ENCODE results near the gene GMEB2.

GMEB2 gene

GRCh38 chr20:63549019-63549418 lies 77.9 kb downstream of the GMEB2 start:
- DNase-seq (ENCODE audit: low read depth, low spot score): no peak
- no peaks in the 10 kb centered on the region for H3K9me3 ChIP-seq (ENCODE audit: low read depth, low read length)
- no peak for TF ChIP-seq FOXP2 (optimal IDR thresholded peaks at IDR 0.05; ENCODE audit: control extremely low read depth, extremely low read length, insufficient read depth)
- TF ChIP-seq EZH2 (IDR thresholded peaks at IDR 0.05): no peak
- TF ChIP-seq POLR2AphosphoS5 (IDR thresholded peaks at IDR 0.05; ENCODE audit: borderline replicate concordance, low read depth, low read length): no peak
- H3K27ac ChIP-seq: no peak overlapping the region
- H3K4me3 ChIP-seq: no peak overlapping the region
- H3K9ac ChIP-seq (ENCODE audit: insufficient read length): no peak overlapping the region
- no peaks in the 10 kb centered on the region for H3K36me3 ChIP-seq (ENCODE audit: insufficient read depth, low read length)

GRCh38 chr20:63548542-63548941 lies 78.4 kb downstream of the GMEB2 start:
- H3K9ac ChIP-seq (ENCODE audit: insufficient read length): no peak overlapping the region
- H3K27ac ChIP-seq: no peak overlapping the region
- no peaks in the 10 kb centered on the region for H3K36me3 ChIP-seq (ENCODE audit: insufficient read depth, low read length)
- TF ChIP-seq FOXP2 (optimal IDR thresholded peaks at IDR 0.05; ENCODE audit: control extremely low read depth, extremely low read length, insufficient read depth) (no peak), EZH2 (IDR thresholded peaks at IDR 0.05) (no peak), POLR2AphosphoS5 (IDR thresholded peaks at IDR 0.05; ENCODE audit: borderline replicate concordance, low read depth, low read length) (no peak)
- no peaks in the 10 kb centered on the region for H3K9me3 ChIP-seq (ENCODE audit: low read depth, low read length)
- DNase-seq (ENCODE audit: low read depth, low spot score): no peak
- no peak overlapping the region for H3K4me3 ChIP-seq

- TF ChIP-seq POLR2AphosphoS5 (IDR thresholded peaks at IDR 0.05; ENCODE audit: borderline replicate concordance, low read depth, low read length) (no peak), EZH2 (IDR thresholded peaks at IDR 0.05) (no peak), FOXP2 (optimal IDR thresholded peaks at IDR 0.05; ENCODE audit: control extremely low read depth, extremely low read length, insufficient read depth) (no peak)
- no peak within 1 kb of the TSS for H3K4me3 ChIP-seq
- H3K27ac ChIP-seq: no peak within 1 kb of the TSS
- no peaks in the 10 kb centered on the region for H3K9me3 ChIP-seq (ENCODE audit: low read depth, low read length)
- no peak within 1 kb of the TSS for H3K9ac ChIP-seq (ENCODE audit: insufficient read length)
- no peaks in the 10 kb centered on the region for H3K36me3 ChIP-seq (ENCODE audit: insufficient read depth, low read length)
- DNase-seq (ENCODE audit: low read depth, low spot score): no peak
Measured at GRCh38 chr20:63547725-63548480, 79.0 kb downstream of the GMEB2 start, which contains the start of gene SRMS. Gene SRMS, minus strand, starts transcription at chr20:63547749. Its CDS starts 286 bp downstream, at chr20:63547463.

- no peak for DNase-seq (ENCODE audit: low read depth, low spot score)
- no peaks in the 10 kb centered on the region for H3K9me3 ChIP-seq (ENCODE audit: low read depth, low read length)
- no peaks in the 10 kb centered on the region for H3K36me3 ChIP-seq (ENCODE audit: insufficient read depth, low read length)
- no peak overlapping the region for H3K9ac ChIP-seq (ENCODE audit: insufficient read length)
- no peak overlapping the region for H3K4me3 ChIP-seq
- H3K27ac ChIP-seq: no peak overlapping the region
- TF ChIP-seq FOXP2 (optimal IDR thresholded peaks at IDR 0.05; ENCODE audit: control extremely low read depth, extremely low read length, insufficient read depth) (no peak), EZH2 (IDR thresholded peaks at IDR 0.05) (no peak), POLR2AphosphoS5 (IDR thresholded peaks at IDR 0.05; ENCODE audit: borderline replicate concordance, low read depth, low read length) (no peak)
Measured at GRCh38 chr20:63546956-63547724, 79.8 kb downstream of the GMEB2 start.

GRCh38 chr20:63546256-63546955 lies 80.5 kb downstream of the GMEB2 start:
- DNase-seq (ENCODE audit: low read depth, low spot score): no peak
- no peak overlapping the region for H3K27ac ChIP-seq
- TF ChIP-seq POLR2AphosphoS5 (IDR thresholded peaks at IDR 0.05; ENCODE audit: borderline replicate concordance, low read depth, low read length) (no peak), EZH2 (IDR thresholded peaks at IDR 0.05) (no peak), FOXP2 (optimal IDR thresholded peaks at IDR 0.05; ENCODE audit: control extremely low read depth, extremely low read length, insufficient read depth) (no peak)
- H3K4me3 ChIP-seq: no peak overlapping the region
- H3K36me3 ChIP-seq (ENCODE audit: insufficient read depth, low read length): no peaks in the 10 kb centered on the region
- no peaks in the 10 kb centered on the region for H3K9me3 ChIP-seq (ENCODE audit: low read depth, low read length)
- no peak overlapping the region for H3K9ac ChIP-seq (ENCODE audit: insufficient read length)

GRCh38 chr20:63545814-63546213 lies 81.1 kb downstream of the GMEB2 start:
- no peak for DNase-seq (ENCODE audit: low read depth, low spot score)
- TF ChIP-seq FOXP2 (optimal IDR thresholded peaks at IDR 0.05; ENCODE audit: control extremely low read depth, extremely low read length, insufficient read depth) (no peak), EZH2 (IDR thresholded peaks at IDR 0.05) (no peak), POLR2AphosphoS5 (IDR thresholded peaks at IDR 0.05; ENCODE audit: borderline replicate concordance, low read depth, low read length) (no peak)
- Histone ChIP-seq H3K27ac (no peak overlapping the region), H3K4me3 (no peak overlapping the region), H3K9ac (ENCODE audit: insufficient read length) (no peak overlapping the region), H3K36me3 (ENCODE audit: insufficient read depth, low read length) (no peaks in the 10 kb centered on the region), H3K9me3 (ENCODE audit: low read depth, low read length) (no peaks in the 10 kb centered on the region)

- Histone ChIP-seq H3K9me3 (ENCODE audit: low read depth, low read length) (no peaks in the 10 kb centered on the region), H3K36me3 (ENCODE audit: insufficient read depth, low read length) (no peaks in the 10 kb centered on the region), H3K27ac (no peak overlapping the region), H3K9ac (ENCODE audit: insufficient read length) (no peak overlapping the region), H3K4me3 (no peak overlapping the region)
- no peak for DNase-seq (ENCODE audit: low read depth, low spot score)
- TF ChIP-seq POLR2AphosphoS5 (IDR thresholded peaks at IDR 0.05; ENCODE audit: borderline replicate concordance, low read depth, low read length) (no peak), FOXP2 (optimal IDR thresholded peaks at IDR 0.05; ENCODE audit: control extremely low read depth, extremely low read length, insufficient read depth) (no peak), EZH2 (IDR thresholded peaks at IDR 0.05) (no peak)
Measured at GRCh38 chr20:63544958-63545516, 81.9 kb downstream of the GMEB2 start.

Measured in SK-N-MC (cell line).